Measurements from ENCODE around the gene LZTR1. TPM values are rescaled to one million over a fixed set of nuclear protein-coding genes. Genes with fewer than 3 reads are reported as not detected.
A peak's percentile ranks its signal among the peaks of the same experiment; 100 is the strongest.
"Not testable (repeated sequence)": the region's sequence is repeated elsewhere in the genome, so short reads cannot be mapped to it uniquely, and the experiment has no call there.

LZTR1 gene
- polyA plus RNA-seq (2014; cell fraction: cytosol; rRNA removed), result 27.2 and 32.2 TPM in 2 replicates
- polyA plus RNA-seq (2014; cell fraction: nucleus; rRNA removed), result 300 and 350 TPM in 2 replicates

- peak; percentile 83 for DNase-seq (ENCODE audit: low spot score)
Observed at GRCh38 chr22:20981787-20982562, at the start of gene LZTR1. TSS of gene LZTR1 (plus strand) at chr22:20982297. CDS start at chr22:20982372, 75 bp downstream.

- DNase-seq (ENCODE audit: low spot score), result no peak
Observed at GRCh38 chr22:20933910-20934309, 48.2 kb upstream of the LZTR1 start.

DNA sequence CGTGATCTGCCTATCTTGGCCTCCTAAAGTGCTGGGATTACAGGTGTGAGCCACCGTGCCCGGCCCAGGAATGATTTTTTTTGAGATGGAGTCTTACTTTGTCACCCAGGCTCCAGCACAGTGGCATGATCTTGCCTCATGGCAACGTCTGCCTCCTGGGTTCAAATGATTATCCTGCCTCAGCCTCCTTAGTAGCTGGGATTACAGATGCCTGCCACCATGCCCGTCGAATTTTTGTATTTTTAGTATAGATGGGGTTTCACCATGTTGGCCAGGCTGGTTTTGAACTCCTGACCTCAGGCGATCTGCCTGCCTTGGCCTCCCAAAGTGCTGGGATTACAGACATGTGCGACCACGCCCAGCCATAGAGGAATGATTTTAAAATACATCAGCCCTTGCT, 47.0 kb upstream of the LZTR1 start:
- not testable (repeated sequence) for DNase-seq (ENCODE audit: low spot score)

- not testable (repeated sequence) for DNase-seq (ENCODE audit: low spot score)
Observed at GRCh38 chr22:20935780-20936539, 46.1 kb upstream of the LZTR1 start.

DNA sequence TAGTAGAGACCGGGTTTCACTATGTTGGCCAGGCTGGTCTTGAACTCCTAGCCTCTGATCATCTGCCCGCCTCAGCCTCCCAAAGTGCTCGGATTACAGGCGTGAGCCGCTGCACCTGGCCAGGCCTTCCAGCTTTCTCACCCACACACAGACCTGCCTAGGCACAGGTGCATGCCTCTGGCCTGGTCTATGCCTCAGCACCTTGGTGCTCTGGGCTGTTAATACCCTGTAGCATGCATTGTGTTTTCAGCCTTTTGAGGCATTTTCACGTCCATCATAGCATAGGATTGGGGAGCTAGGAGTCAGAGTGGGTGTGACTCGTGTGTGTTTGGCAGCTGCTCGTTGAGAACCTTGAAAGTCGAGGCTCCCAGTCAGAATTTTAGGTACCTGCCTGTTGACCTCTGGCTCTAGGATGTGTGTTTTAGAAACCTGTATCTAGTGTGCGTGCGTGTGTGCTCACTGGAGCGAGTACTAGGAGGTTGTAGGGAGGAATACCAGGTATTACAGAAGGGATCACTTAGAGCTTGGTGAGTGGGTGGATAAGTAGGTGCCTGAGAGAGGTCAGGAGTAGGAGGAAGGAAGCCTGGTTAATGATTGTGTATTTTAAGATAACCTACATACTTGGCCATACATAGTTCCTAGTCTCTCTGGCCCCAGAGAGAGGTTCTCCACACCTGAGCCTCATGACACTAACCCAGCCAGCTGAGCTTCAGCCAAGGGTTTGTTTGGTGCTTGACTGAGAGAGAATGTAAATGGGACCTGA, 44.9 kb upstream of the LZTR1 start:
- no peak for DNase-seq (ENCODE audit: low spot score)

DNA sequence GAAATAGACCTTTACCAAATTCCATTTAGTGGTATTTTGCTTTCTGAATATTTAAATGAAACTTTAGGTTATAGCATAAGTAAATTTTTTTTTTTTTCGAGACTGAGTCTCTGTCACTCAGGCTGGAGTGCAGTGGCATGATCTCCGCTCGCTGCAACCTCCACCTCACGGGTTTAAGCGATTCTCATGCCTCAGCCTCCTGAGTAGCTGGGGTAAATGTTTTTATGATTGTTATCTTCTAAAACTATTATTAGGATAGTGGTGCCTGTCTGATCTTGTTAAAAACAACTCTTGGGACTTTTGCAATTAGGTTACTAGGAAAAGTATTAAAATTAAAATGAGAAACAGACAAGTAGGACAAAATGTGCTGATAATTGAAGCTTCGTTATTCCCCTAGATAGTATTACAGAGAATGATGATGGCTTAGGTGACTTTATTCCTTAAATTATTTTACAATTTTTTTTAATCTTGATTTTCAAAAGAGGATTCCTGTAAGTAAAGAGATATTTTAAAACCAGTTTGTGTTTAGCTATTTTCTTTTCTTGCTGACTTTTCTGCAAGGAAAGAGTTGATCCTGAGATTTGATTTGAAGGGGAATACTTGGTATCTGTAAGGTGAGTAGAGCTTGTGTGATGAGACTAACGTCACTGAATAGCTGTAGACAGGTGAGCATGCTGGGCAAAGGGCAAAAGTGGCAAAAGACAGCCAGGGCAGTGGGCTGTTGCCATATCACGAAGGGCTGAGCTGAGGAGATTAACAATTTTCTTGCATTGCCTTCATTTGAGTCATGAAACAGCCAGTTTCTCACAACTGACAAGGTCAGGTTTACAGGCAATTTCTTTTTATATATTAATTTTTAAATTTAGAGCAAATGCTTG, 44.1 kb upstream of the LZTR1 start:
- DNase-seq (ENCODE audit: low spot score), result no peak

GRCh38 chr22:20939457-20940185, 42.5 kb upstream of the LZTR1 start:
- DNase-seq (ENCODE audit: low spot score), result not testable (repeated sequence)

DNA sequence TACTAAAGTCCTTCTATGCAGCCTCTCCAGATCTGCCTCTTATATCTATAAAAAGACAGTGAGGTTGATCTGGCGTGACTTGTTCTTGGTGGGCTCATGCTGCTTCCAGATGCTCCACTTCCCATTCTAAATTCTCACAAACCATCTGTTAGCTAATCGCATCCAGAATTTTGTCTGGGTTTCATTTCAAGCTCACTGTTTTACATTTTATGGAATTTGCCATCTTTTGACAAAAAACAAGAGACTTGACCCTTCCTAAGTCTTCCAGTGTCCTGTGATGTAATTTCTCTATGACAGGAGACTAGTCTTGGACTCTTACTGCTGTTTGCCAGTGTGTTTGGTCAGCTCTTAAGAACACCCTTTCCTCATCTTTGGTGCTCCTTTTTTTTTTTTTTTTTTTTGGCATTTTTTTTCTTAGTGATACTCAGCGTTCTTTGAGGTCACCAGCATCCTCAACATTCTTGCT, 41.9 kb upstream of the LZTR1 start:
- no peak for DNase-seq (ENCODE audit: low spot score)

- no peak for DNase-seq (ENCODE audit: low spot score)
Observed at GRCh38 chr22:20940904-20941385, 41.2 kb upstream of the LZTR1 start.

- DNase-seq (ENCODE audit: low spot score), result not testable (repeated sequence)
Observed at GRCh38 chr22:20942203-20942902, 39.7 kb upstream of the LZTR1 start.

DNA sequence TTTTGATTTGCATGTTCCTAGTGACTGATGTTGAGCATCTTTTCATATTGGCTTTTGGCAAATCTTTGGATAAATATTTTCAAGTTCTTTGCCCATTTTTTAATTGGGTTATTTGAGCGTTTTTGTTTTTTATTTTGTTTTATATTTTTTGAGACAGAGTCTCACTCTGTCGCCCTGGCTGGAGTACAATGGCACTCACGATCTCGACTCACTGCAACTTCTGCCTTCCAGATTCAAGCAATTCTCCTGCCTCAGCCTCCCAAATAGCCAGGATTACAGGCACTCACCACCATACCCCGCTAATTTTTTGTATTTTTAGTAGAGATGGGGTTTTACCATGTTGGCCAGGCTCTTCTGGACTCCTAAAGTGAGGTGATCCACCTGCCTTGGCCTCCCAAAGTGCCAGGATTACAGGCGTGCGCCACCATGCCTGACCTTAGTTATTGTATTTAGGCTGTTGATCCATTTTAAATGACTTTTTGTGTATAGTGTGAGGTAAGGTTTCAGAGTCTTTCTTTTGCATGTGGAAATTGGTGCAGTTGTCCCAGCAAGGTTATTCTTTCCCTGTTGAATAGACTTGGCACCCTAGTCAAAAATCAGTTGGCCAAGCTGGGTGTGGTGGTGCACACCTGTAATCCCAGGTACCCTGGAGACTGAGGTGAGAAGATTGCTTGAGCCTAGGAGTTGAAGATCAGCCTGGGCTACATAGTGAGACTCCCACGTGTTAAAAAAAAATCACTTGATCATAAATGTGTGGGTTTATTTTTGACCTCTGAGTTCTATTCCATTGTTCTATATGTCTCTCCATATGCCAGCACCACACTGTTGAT, 38.8 kb upstream of the LZTR1 start:
- DNase-seq (ENCODE audit: low spot score), result no peak

- DNase-seq (ENCODE audit: low spot score), result no peak
Observed at GRCh38 chr22:20944042-20944441, 38.1 kb upstream of the LZTR1 start.

DNA sequence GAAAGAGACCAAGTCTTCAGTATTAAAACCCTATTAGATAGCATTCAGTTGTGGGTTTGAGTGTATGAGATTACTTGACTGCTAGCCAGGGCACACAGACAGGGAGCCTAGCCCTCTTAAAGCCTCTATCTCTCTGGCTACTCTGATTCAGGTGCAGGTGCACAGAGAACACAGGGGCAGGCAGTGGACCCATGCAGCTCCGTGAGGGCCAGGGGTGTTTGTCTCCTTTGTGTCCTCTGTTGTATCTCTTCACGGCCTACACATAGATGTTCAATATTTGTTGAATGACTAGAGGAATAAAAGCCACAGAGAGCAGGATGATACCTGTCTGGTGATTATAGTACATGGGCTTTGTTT, 36.5 kb upstream of the LZTR1 start:
- DNase-seq (ENCODE audit: low spot score), result no peak

DNA sequence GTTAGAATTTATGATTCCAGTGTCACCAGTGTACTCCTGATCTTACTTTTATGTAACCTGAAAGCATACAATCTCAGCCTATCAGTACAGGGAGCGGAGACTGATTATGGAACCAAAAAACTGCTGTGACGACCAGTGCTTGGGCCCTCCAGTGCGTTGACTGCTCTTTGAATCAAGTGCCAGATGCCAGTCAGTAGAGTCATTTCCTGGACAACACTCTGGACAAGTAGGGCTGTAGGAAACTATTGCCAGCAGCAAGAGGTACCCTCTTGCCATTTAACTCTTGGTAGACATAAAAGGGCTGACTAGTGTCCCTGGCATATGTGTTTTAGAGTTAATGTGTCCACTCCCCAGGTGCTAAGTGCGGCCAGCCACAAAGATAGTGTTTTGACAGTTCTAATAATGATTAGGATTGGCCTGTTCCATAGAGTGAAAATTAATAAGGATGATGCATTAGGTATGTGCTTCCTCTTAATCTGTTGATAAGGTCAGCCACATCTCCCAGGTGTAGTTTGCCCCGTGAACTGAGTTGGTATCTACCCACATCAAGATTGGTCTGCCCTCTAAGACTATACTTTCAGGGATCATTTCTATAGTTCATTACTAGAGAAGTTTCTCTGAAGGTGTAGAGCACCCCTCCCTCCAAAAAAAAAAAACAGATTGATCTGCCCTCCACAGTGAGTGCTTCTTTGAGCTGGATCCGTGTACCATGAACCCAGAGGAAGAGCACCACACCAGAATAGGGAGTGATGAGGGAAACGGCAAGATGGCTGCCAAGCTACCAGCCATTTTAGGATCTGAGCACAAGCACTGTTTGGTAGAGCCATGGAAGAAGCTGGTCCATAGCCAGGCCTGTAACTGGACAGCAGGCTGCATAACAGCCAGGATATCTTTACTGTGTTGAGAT, 35.8 kb upstream of the LZTR1 start:
- no peak for DNase-seq (ENCODE audit: low spot score)

DNA sequence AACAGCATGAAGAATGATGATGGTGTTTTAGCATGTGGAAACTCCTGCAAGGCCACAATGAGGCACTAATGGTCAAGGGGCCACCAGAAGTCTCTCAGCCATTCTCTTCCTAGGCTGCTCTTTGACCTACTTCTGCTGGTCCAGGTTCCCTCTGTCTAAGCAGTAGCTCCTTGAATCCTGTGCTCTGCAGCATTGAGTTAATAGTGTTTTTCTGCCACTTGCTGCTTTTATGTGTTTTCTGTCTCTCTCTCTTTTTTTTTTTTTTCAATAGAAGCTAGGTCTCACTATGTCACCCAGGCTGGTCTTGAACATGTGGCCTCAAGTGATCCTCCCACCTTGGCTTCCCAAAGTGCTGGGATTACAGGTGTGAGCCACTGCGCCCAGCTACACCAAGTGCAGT, 35.1 kb upstream of the LZTR1 start:
- no peak for DNase-seq (ENCODE audit: low spot score)

DNA sequence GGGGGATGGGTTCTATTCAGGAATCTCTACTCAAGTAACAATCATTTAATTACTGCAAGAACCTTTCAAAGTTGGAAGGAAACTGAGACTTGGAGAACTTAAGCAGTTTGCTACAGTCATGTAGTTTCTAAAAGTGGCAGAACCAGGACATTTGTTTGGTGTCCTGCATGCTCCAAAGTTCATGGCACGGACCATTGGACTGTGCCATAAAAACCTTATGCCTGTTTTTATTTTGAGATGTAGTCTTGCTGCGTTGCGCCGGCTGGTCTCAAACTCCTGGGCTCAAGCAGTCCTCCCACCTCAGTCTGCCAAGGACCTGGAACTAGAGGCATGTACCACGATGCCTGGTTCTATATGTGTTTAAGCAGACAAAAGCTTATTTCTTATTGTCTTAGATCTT, 33.6 kb upstream of the LZTR1 start:
- no peak for DNase-seq (ENCODE audit: low spot score)

DNA sequence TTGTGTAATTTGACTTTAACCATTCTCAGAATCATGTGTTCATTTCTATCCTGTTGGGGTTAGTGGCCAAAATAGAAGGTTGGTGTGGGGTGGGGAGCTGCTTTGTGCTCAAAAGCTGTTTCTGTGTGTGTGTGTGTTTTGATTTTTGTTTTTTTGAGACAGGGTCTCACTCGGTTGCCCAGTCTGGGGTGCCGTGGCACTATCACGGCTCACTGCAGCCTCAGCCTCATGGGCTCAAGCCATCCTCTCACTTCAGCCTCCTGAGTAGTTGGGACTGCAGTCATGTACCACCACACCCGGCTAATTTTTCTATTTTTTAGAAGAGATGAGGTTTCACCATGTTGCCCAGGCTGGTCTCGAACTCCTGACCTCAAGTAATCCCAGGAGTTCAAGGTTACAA, 33.1 kb upstream of the LZTR1 start:
- DNase-seq (ENCODE audit: low spot score), result no peak

Data from SK-N-DZ (cell line).